Spleen (tissue), 11 donors: ENCODE results near the gene KRT78. TPM values are rescaled to one million over a fixed set of nuclear protein-coding genes. Genes with fewer than 3 reads are reported as not detected.
A peak's percentile ranks its signal among the peaks of the same experiment; 100 is the strongest.

Experiments used
- DNase-seq: peaks from one replicate; pipeline ENCODE4 v3.0.0-alpha.2; 2020
- H3K27ac ChIP-seq, 8 donors: fragments of 200-600 bp; sonication (generic) in 7 of 8; 1 replicate in 4 of 8; 2 replicates in 4 of 8; pipeline versions ENCODE4 v1.5.0 to v1.8.0; 2016 to 2021; ENCODE audit warnings: inconsistent platforms in 4 of 8, mild to moderate bottlenecking in 4 of 8, moderate library complexity in 1 of 8
- H3K27me3 ChIP-seq, 7 donors: fragments of 200-600 bp; sonication (generic) in 6 of 7; replicated peaks in 1 of 7; 1 replicate in 4 of 7; 2 replicates in 3 of 7; pipeline versions ENCODE4 v1.5.0 to v1.8.0; 2016 to 2021; ENCODE audit warnings: inconsistent platforms in 3 of 7, mild to moderate bottlenecking in 1 of 7
- H3K36me3 ChIP-seq, 6 donors: fragments of 200-600 bp; sonication (generic) in 5 of 6; 1 replicate in 4 of 6; 2 replicates in 2 of 6; pipeline versions ENCODE4 v1.5.0 to v1.8.0; 2016 to 2021; ENCODE audit warnings: inconsistent platforms in 2 of 6
- H3K4me1 ChIP-seq, 6 donors: fragments of 200-600 bp; sonication (generic) in 5 of 6; 1 replicate in 3 of 6; 2 replicates in 3 of 6; pipeline versions ENCODE4 v1.5.0 to v1.8.0; 2016 to 2021; ENCODE audit warnings: inconsistent platforms in 3 of 6
- H3K4me3 ChIP-seq, 8 donors: fragments of 200-600 bp; sonication (generic) in 7 of 8; 1 replicate in 4 of 8; 2 replicates in 4 of 8; pipeline versions ENCODE4 v1.5.0 to v1.8.0; 2016 to 2021; ENCODE audit warnings: inconsistent platforms in 4 of 8, mild to moderate bottlenecking in 4 of 8, moderate library complexity in 2 of 8
- H3K9me3 ChIP-seq, 8 donors: fragments of 200-600 bp; sonication (generic) in 7 of 8; 1 replicate in 4 of 8; 2 replicates in 4 of 8; pipeline versions ENCODE4 v1.5.0 to v1.8.0; 2016 to 2021; ENCODE audit warnings: inconsistent platforms in 4 of 8
- POLR2A ChIP-seq, 3 donors: fragments of 450-650 bp; IDR thresholded peaks; one replicate each; pipeline ENCODE4 v1.5.1; 2017; ENCODE audit warnings: antibody characterized with exemption in 3 of 3, mild to moderate bottlenecking in 1 of 3
- POLR2AphosphoS5 ChIP-seq, 3 donors: sonication (generic); formaldehyde crosslinking; IDR thresholded peaks; one replicate each; pipeline ENCODE4 v1.5.1; 2017; ENCODE audit warnings: antibody characterized with exemption in 3 of 3
- WGBS, 5 donors: extraction: QIAGEN DNeasy Blood & Tissue Kit in 3 of 5; methylation state at CpG; one replicate each; pipeline versions ENCODE4 v1.1.5 to v1.1.7; 2013 to 2018; 5-methylcytosine and 5-hydroxymethylcytosine counted together
- intact Hi-C: fragments of 100-400 bp; cut with DNase I; formaldehyde crosslinking; loops from one replicate; pipeline ENCODE4 v1.15.0; 2023; ENCODE audit warnings: low total_unique reads
- polyA plus RNA-seq, 3 donors: library from polyadenylated mRNA; stranded (reverse); fragments of 200-250 nt; gene quantifications; one replicate each; pipeline ENCODE4 v1.2.1, GENCODE V29; 2013
- total RNA-seq, 7 donors: library from RNA; depleted of rRNA in 3 of 7; stranded (reverse); fragments of >200 nt in 3 of 7; fragmentation: NEBNext Ultra II Directional in 4 of 7; extraction: Animal tissue kit (Norgen Biotek cat#: 25700) in 4 of 7; gene quantifications; one replicate each; pipeline versions ENCODE4 v1.1.0 to v1.2.1, GENCODE V29; 2016 to 2021
- TF ChIP-seq, protein P1 (sequence below), 11 experiments: fragments of 200-600 bp in 7 of 11; fragments of 450-650 bp in 4 of 11; sonication (generic) in 4 of 11; IDR thresholded peaks in 8 of 11; conservative IDR thresholded peaks in 3 of 11; 1 replicate in 7 of 11; 2 replicates in 4 of 11; pipeline versions ENCODE4 v1.4.0 to v1.8.0; 2016 to 2021; ENCODE audit warnings: antibody characterized with exemption in 11 of 11, inconsistent platforms in 4 of 11, mild to moderate bottlenecking in 1 of 11
- donor health status: healthy with polysubstance abuse.
- donor health status: DM: no; HTN: no; CAD: no; lungs with moderate emphysema.
- donor health status: DM: no; HTN: no; CAD: no.
- donor health status: Bipolar disorder and iron deficiency.
- donor health status: healthy.
- donor health status: DM: no; HTN: no; CAD: no.
- donor health status: DM: yes; HTN: yes; CAD: no.

KRT78 gene
- total and polyA plus RNA-seq, 10 donors = 0.24 to 0.83 TPM; not detected in 8

DNA sequence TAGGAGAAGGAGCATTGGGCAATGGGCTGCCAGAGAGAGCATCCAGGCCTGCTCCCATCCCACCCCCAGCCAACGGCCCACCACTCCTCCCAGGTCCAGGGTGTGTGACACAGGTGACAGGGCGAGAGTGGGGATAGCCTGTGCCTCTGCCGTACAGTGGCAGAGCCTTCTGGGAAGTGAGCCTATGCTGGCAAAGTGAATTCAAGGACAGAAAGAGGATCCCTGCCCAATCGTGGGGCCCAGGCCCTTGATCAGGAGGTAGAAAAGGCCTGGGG, 14.1 kb downstream of the KRT78 start:
- H3K9me3 ChIP-seq = no peaks in the 10 kb centered on the region
- no peak overlapping the region for H3K4me3 ChIP-seq
- peaks cover 0 to 28% (median 0%) of the 10 kb centered on the region in 7 donors for H3K27me3 ChIP-seq
- no peak for DNase-seq
- H3K36me3 ChIP-seq = no peaks in the 10 kb centered on the region
- TF ChIP-seq POLR2AphosphoS5 (IDR thresholded peaks at IDR 0.05) = no peak
- TF ChIP-seq POLR2A (IDR thresholded peaks at IDR 0.05) = no peak
- TF ChIP-seq, protein P1, sequence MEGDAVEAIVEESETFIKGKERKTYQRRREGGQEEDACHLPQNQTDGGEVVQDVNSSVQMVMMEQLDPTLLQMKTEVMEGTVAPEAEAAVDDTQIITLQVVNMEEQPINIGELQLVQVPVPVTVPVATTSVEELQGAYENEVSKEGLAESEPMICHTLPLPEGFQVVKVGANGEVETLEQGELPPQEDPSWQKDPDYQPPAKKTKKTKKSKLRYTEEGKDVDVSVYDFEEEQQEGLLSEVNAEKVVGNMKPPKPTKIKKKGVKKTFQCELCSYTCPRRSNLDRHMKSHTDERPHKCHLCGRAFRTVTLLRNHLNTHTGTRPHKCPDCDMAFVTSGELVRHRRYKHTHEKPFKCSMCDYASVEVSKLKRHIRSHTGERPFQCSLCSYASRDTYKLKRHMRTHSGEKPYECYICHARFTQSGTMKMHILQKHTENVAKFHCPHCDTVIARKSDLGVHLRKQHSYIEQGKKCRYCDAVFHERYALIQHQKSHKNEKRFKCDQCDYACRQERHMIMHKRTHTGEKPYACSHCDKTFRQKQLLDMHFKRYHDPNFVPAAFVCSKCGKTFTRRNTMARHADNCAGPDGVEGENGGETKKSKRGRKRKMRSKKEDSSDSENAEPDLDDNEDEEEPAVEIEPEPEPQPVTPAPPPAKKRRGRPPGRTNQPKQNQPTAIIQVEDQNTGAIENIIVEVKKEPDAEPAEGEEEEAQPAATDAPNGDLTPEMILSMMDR (IDR thresholded peaks at IDR 0.05 in 8 of 11, conservative IDR thresholded peaks at IDR 0.05 in 3 of 11) = no peak
- 61 to 77% (median 63%) methylated on average over 4 of the region's 4 CpGs; no CpG with 5 or more reads in 1 of the 5 donors for WGBS, 5 donors
- intact Hi-C loops = no loop called here
- no peak overlapping the region for H3K27ac ChIP-seq
- H3K4me1 ChIP-seq = peaks cover 0 to 14% (median 0%) of the 10 kb centered on the region in 6 donors

DNA sequence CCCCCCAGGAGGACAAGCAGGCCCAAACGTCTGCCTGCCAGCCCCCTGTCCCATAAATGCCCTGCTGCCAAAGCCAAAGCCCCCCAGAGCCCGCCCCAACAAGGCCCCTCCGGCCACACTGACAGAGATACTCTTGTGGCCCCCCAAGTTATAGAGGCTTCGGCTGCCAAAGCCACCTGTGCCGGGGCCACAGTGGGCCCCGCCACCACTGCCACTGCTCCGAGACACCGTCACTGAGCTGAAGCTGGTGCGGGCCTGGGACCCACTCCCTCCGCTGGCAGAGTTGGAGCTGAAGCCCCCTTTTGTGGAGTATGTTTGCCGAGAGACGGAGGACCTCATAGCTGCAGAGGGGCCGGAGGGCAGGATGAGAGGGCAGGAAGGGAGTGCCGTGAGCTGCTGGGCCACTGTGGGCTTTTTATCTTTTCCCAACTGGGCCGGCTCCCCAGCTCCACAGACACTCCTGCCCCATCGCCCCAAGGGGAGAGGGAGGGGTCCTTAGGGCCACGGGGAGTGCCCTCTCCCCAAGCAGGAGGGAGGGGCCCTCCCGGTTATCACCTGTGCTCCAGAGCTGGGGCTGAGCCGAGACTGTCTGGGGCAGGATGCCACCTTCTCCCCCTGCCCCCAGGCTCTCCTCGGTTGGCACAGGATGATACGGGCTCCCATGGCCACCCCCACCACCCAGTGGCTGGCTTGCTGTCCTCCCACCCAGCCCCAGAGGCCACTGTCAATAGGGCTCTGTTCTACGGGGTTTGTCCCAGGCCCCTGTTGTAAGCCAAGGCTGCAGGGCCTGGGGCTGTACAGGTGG, 14.7 kb downstream of the KRT78 start, which contains the start of gene KRT79:
KRT79 (minus strand) TSS at position 390 of the 805 bp plus-strand sequence; CDS start at position 339, 51 bp downstream.
- 81 to 92% (median 88%) methylated on average over 13 to 22 of the region's 22 CpGs for WGBS, 5 donors
- Histone ChIP-seq H3K4me1 (peaks cover 0 to 14% (median 0%) of the 10 kb centered on the region in 6 donors), H3K9me3 (no peaks in the 10 kb centered on the region), H3K27me3 (peaks cover 0 to 23% (median 0%) of the 10 kb centered on the region in 7 donors), H3K36me3 (no peaks in the 10 kb centered on the region), H3K27ac (no peak within 1 kb of the TSS), H3K4me3 (no peak within 1 kb of the TSS)
- DNase-seq = peak; percentile 57
- intact Hi-C loops = no loop called here
- TF ChIP-seq POLR2AphosphoS5 (IDR thresholded peaks at IDR 0.05) (no peak), POLR2A (IDR thresholded peaks at IDR 0.05) (no peak)
- TF ChIP-seq, protein P1 (IDR thresholded peaks at IDR 0.05 in 8 of 11, conservative IDR thresholded peaks at IDR 0.05 in 3 of 11) = no peak

DNA sequence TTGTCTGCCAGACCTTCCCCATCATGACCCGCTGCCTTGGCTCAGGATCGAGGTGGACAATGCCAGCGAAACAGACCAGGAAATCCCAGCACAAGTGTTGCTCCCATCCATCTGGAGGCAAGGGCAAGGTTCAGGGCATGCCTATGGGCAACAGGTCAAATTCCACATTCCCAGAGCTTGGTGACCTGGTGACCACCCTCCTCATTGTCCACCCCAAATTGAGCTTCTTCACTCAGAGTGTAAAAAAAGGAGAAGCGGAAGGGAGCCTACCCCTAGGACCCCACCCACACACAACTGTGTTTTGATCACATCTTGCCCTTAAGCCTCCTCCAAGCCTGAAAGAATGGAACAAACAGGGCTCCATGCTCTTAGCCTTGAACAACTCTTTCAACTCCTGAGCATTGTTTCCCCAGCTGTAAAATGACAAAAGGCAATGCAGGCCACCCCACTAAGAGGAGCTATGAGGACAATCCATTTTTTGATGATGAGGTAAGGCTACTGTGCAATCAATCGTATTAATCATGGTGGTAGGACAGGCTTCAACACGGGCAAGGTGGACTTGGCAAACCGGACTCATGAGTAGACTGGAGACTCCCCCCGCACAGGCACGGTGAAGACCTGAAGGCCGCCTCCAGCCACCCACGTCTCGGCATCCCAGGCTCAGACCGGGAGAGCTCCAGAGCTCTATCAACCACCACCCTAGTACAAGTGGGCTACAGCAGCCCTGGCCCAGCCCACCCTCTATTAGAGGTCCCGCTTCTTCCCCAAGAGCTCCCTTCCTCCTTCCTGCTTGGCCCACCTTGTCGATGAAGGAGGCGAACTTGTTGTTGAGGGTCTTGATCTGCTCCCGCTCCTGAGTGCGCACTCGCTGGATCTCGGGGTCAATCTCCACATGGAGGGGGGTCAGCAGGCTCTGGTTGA, 15.5 kb downstream of the KRT78 start:
- Histone ChIP-seq H3K4me3 (no peak overlapping the region), H3K4me1 (peaks cover 0 to 14% (median 0%) of the 10 kb centered on the region in 6 donors), H3K9me3 (no peaks in the 10 kb centered on the region), H3K36me3 (no peaks in the 10 kb centered on the region), H3K27ac (no peak overlapping the region), H3K27me3 (peaks cover 0 to 15% (median 0%) of the 10 kb centered on the region in 7 donors)
- TF ChIP-seq, protein P1 (IDR thresholded peaks at IDR 0.05 in 8 of 11, conservative IDR thresholded peaks at IDR 0.05 in 3 of 11) = no peak
- no peak for TF ChIP-seq POLR2A (IDR thresholded peaks at IDR 0.05)
- TF ChIP-seq POLR2AphosphoS5 (IDR thresholded peaks at IDR 0.05) = no peak
- intact Hi-C loops = no loop called here
- DNase-seq = peak; percentile 48
- 88 to 94% (median 92%) methylated on average over 13 to 20 of the region's 20 CpGs for WGBS, 5 donors
